ENCODE measurements around the gene DNAH1. TPM values are rescaled to one million over a fixed set of nuclear protein-coding genes. Genes with fewer than 3 reads are reported as not detected.

Gene DNAH1
- total RNA-seq, 2 donors from 2014 or later = 7.0 to 9.1 TPM

- peaks cover 22% of the 10 kb centered on the region for H3K36me3 ChIP-seq
- no peaks in the 10 kb centered on the region for H3K9me3 ChIP-seq
- no peak for TF ChIP-seq CTCF (IDR thresholded peaks at IDR 0.05)
- H3K27ac ChIP-seq = no peak overlapping the region
- H3K4me3 ChIP-seq = no peak overlapping the region
- no peak overlapping the region for H3K9ac ChIP-seq (ENCODE audit: low read depth in 2 of 2, low read length in 2 of 2)
- intact Hi-C loops (cut with DNase I) = no loop called here
- H3K4me1 ChIP-seq = peaks cover 3% of the 10 kb centered on the region
- DNase-seq = no peak
- no peaks in the 10 kb centered on the region for H3K27me3 ChIP-seq
Observed at GRCh38 chr3:52401021-52401420, 84.9 kb downstream of the DNAH1 start.

- H3K9me3 ChIP-seq = no peaks in the 10 kb centered on the region
- TF ChIP-seq CTCF (IDR thresholded peaks at IDR 0.05) = no peak
- H3K27me3 ChIP-seq = no peaks in the 10 kb centered on the region
- peaks cover 22% of the 10 kb centered on the region for H3K36me3 ChIP-seq
- no peak overlapping the region for H3K4me3 ChIP-seq
- intact Hi-C loops (cut with DNase I) = no loop called here
- no peak overlapping the region for H3K27ac ChIP-seq
- H3K9ac ChIP-seq (ENCODE audit: low read depth in 2 of 2, low read length in 2 of 2) = no peak overlapping the region
- peaks cover 3% of the 10 kb centered on the region for H3K4me1 ChIP-seq
- no peak for DNase-seq
Observed at GRCh38 chr3:52401551-52401950, 85.4 kb downstream of the DNAH1 start.

- intact Hi-C loops (cut with DNase I) = no loop called here
- Histone ChIP-seq H3K9ac (ENCODE audit: low read depth in 2 of 2, low read length in 2 of 2) (no peak overlapping the region), H3K4me1 (peaks cover 3% of the 10 kb centered on the region), H3K27ac (no peak overlapping the region), H3K36me3 (peaks cover 22% of the 10 kb centered on the region), H3K4me3 (no peak overlapping the region), H3K27me3 (no peaks in the 10 kb centered on the region), H3K9me3 (no peaks in the 10 kb centered on the region)
- TF ChIP-seq CTCF (IDR thresholded peaks at IDR 0.05) = no peak
- no peak for DNase-seq
Observed at GRCh38 chr3:52402101-52402521, 86.0 kb downstream of the DNAH1 start.

- intact Hi-C loops (cut with DNase I) = no loop called here
- Histone ChIP-seq H3K27me3 (no peaks in the 10 kb centered on the region), H3K4me1 (peaks cover 3% of the 10 kb centered on the region), H3K36me3 (peaks cover 22% of the 10 kb centered on the region), H3K9me3 (no peaks in the 10 kb centered on the region), H3K9ac (ENCODE audit: low read depth in 2 of 2, low read length in 2 of 2) (no peak overlapping the region), H3K4me3 (no peak overlapping the region), H3K27ac (no peak overlapping the region)
- no peak for DNase-seq
- no peak for TF ChIP-seq CTCF (IDR thresholded peaks at IDR 0.05)
Observed at GRCh38 chr3:52402706-52403270, 86.7 kb downstream of the DNAH1 start.

GRCh38 chr3:52403271-52403841 lies 87.2 kb downstream of the DNAH1 start:
- Histone ChIP-seq H3K27ac (no peak overlapping the region), H3K4me3 (no peak overlapping the region), H3K4me1 (peaks cover 3% of the 10 kb centered on the region), H3K27me3 (no peaks in the 10 kb centered on the region), H3K9me3 (no peaks in the 10 kb centered on the region), H3K36me3 (peaks cover 22% of the 10 kb centered on the region), H3K9ac (ENCODE audit: low read depth in 2 of 2, low read length in 2 of 2) (no peak overlapping the region)
- DNase-seq = no peak
- no peak for TF ChIP-seq CTCF (IDR thresholded peaks at IDR 0.05)
- intact Hi-C loops (cut with DNase I) = no loop called here

Data from colonic mucosa (tissue), 4 donors.